IMR-90 (cell line): Measurements from ENCODE around the gene DERA.

ENCODE experiments used
- CTCF ChIP-seq: conservative IDR thresholded peaks from 2 replicates; pipeline ENCODE4 v1.5.1; 2012; ENCODE audit warnings: mild to moderate bottlenecking, low read depth, low read length, improper control_type of control experiment
- USF2 ChIP-seq: fragments of 150-350 bp; IDR thresholded peaks from 2 replicates; pipeline ENCODE4 v1.6.1; 2017; ENCODE audit warnings: mild to moderate bottlenecking, antibody characterized with exemption, low read length, low read depth

GRCh38 chr12:15996254-15996653 is 85.1 kb downstream of the DERA start:
- no peak for TF ChIP-seq CTCF
- no peak for TF ChIP-seq USF2
